PC-3 (cell line): Measurements from ENCODE around the gene DKK1. TPM values are rescaled to one million over a fixed set of nuclear protein-coding genes. Genes with fewer than 3 reads are reported as not detected.

ENCODE experiments used
- ATAC-seq: fragments of 200-7000 bp; cut with Tn5 transposase; 2 replicates; pipeline ENCODE4 v1.9.1; 2020; ENCODE audit warnings: mild to moderate bottlenecking, moderate library complexity
- BruUV-seq: library from RNA; stranded (reverse); fragments of 400-500 nt; replicated peaks from 2 replicates; lab custom pipeline; 2021; lab: Mats Ljungman, UMichigan
- CTCF ChIA-PET: fragments of 300-600 bp; sonication (Branson Sonifier 250); formaldehyde crosslinking; loops from one replicate; lab custom pipeline; 2022; ENCODE audit warnings: antibody characterized with exemption; lab: Charles Lee
- POLR2A ChIA-PET: fragments of 300-600 bp; sonication (Branson Sonifier 250); formaldehyde crosslinking; loops from one replicate; lab custom pipeline; 2022; ENCODE audit warnings: antibody characterized with exemption; ENCODE audit not compliant: unreplicated experiment; lab: Charles Lee
- DNase-seq: peaks from one replicate; pipeline ENCODE4 v3.0.0-alpha.2; 2015
- H2AFZ ChIP-seq: fragments of 300-600 bp; sonication (generic); 2 replicates; pipeline ENCODE4 v1.6.0; 2016; ENCODE audit warnings: antibody characterized with exemption, low read length
- H3F3A ChIP-seq: fragments of 300-600 bp; sonication (generic); one replicate; pipeline ENCODE4 v1.6.0; 2017; ENCODE audit warnings: antibody characterized with exemption, low read length, control low read depth, mild to moderate bottlenecking; ENCODE audit not compliant: unreplicated experiment
- H3K27ac ChIP-seq: fragments of 300-600 bp; sonication (generic); 2 replicates; pipeline ENCODE4 v1.5.1; 2016; ENCODE audit warnings: mild to moderate bottlenecking, low read length
- H3K27me3 ChIP-seq: fragments of 300-600 bp; sonication (generic); 2 replicates; pipeline ENCODE4 v1.6.1; 2016; ENCODE audit warnings: low read length, mixed read lengths
- H3K36me3 ChIP-seq: fragments of 300-600 bp; sonication (generic); 2 replicates; pipeline ENCODE4 v1.6.1; 2016; ENCODE audit warnings: low read depth, mixed run types, low read length, mixed read lengths
- H3K4me1 ChIP-seq: fragments of 300-600 bp; sonication (generic); 2 replicates; pipeline ENCODE4 v1.5.1; 2016; ENCODE audit warnings: low read length; ENCODE audit not compliant: insufficient read depth
- H3K4me2 ChIP-seq: fragments of 300-600 bp; sonication (generic); 2 replicates; pipeline ENCODE4 v1.6.0; 2016; ENCODE audit warnings: low read length
- H3K4me3 ChIP-seq: fragments of 300-600 bp; sonication (generic); 2 replicates; pipeline ENCODE4 v1.5.1; 2016; ENCODE audit warnings: mild to moderate bottlenecking, low read length, mixed read lengths
- H3K79me2 ChIP-seq: fragments of 300-600 bp; sonication (generic); 2 replicates; pipeline ENCODE4 v1.6.1; 2017; ENCODE audit warnings: low read length, mixed read lengths
- H3K9ac ChIP-seq: fragments of 300-600 bp; sonication (generic); 2 replicates; pipeline ENCODE4 v1.6.0; 2016; ENCODE audit warnings: mild to moderate bottlenecking, low read length
- H3K9me2 ChIP-seq: fragments of 300-600 bp; sonication (generic); replicated peaks from 2 replicates; pipeline ENCODE4 v1.6.1; 2016; ENCODE audit warnings: mixed run types, low read length, mixed read lengths
- H3K9me3 ChIP-seq: fragments of 300-600 bp; sonication (generic); 2 replicates; pipeline ENCODE4 v1.6.1; 2016; ENCODE audit warnings: low read length, mixed read lengths
- H4K20me1 ChIP-seq: fragments of 300-600 bp; sonication (generic); 2 replicates; pipeline ENCODE4 v1.6.1; 2016; ENCODE audit warnings: low read length, mixed read lengths
- EZH2 ChIP-seq: fragments of 300-600 bp; sonication (generic); IDR thresholded peaks from one replicate; pipeline ENCODE4 v1.6.1; 2017; ENCODE audit warnings: antibody characterized with exemption, mild to moderate bottlenecking, low read length; ENCODE audit not compliant: unreplicated experiment
- EZH2phosphoT487 ChIP-seq: fragments of 300-600 bp; sonication (generic); IDR thresholded peaks from 2 replicates; pipeline ENCODE4 v1.6.1; 2018; ENCODE audit warnings: mild to moderate bottlenecking, antibody characterized with exemption, low read length, borderline replicate concordance
- intact Hi-C: fragments of 100-400 bp; cut with micrococcal nuclease; formaldehyde crosslinking; loops from 2 replicates; pipeline ENCODE4 v1.9.0; 2023
- total RNA-seq: library from RNA; depleted of rRNA; stranded (reverse); fragments of >200 nt; gene quantifications from 2 replicates; pipeline ENCODE4 v1.2.3, GENCODE V29; 2014
- TF ChIP-seq, protein P1 (sequence below): fragments of 300-600 bp; sonication (generic); conservative IDR thresholded peaks from 2 replicates; pipeline ENCODE4 v1.5.1; 2017; ENCODE audit warnings: antibody characterized with exemption, low read depth, mild to moderate bottlenecking, low read length

The DKK1 gene
- total RNA-seq, 1 experiment from 2014 or later = 1,592 TPM

DNA sequence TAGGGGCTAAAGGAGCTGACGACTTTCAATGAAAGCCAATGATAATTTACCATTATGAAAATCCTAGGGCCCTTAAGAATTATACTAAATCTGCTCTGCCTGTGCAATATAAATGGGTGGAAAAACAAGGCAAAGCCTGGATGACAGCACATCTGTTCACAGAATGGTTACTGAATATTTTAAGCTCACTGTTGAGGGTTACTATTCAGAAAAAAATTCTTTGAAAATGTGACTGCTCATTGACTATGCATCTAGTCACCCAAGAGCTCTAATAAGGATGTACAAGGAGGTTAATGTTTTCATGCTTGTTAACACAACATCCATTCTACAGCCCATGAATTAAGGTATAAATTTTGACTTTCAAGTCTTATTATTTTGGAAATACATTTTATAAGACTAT lies 8.9 kb downstream of the DKK1 start:
- ATAC-seq (no peak), DNase-seq (no peak)
- intact Hi-C loops = no loop called here
- Histone ChIP-seq H3K4me1 (peaks cover 33% of the 10 kb centered on the region), H3K9ac (no peak overlapping the region), H4K20me1 (no peaks in the 10 kb centered on the region), H3K4me2 (no peak overlapping the region), H2AFZ (no peak overlapping the region), H3K27ac (no peak overlapping the region), H3K9me2 (no peaks in the 10 kb centered on the region), H3K79me2 (peaks cover 19% of the 10 kb centered on the region), H3K4me3 (no peak overlapping the region), H3K9me3 (no peaks in the 10 kb centered on the region), H3K27me3 (no peaks in the 10 kb centered on the region), H3K36me3 (peaks cover 13% of the 10 kb centered on the region), H3F3A (peaks cover 20% of the 10 kb centered on the region)
- CTCF ChIA-PET = no interaction called here
- TF ChIP-seq EZH2phosphoT487 = no peak
- TF ChIP-seq, protein P1, sequence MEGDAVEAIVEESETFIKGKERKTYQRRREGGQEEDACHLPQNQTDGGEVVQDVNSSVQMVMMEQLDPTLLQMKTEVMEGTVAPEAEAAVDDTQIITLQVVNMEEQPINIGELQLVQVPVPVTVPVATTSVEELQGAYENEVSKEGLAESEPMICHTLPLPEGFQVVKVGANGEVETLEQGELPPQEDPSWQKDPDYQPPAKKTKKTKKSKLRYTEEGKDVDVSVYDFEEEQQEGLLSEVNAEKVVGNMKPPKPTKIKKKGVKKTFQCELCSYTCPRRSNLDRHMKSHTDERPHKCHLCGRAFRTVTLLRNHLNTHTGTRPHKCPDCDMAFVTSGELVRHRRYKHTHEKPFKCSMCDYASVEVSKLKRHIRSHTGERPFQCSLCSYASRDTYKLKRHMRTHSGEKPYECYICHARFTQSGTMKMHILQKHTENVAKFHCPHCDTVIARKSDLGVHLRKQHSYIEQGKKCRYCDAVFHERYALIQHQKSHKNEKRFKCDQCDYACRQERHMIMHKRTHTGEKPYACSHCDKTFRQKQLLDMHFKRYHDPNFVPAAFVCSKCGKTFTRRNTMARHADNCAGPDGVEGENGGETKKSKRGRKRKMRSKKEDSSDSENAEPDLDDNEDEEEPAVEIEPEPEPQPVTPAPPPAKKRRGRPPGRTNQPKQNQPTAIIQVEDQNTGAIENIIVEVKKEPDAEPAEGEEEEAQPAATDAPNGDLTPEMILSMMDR = no peak
- no peak for TF ChIP-seq EZH2
- POLR2A ChIA-PET = no interaction called here
- no TSS peak for BruUV-seq

DNA sequence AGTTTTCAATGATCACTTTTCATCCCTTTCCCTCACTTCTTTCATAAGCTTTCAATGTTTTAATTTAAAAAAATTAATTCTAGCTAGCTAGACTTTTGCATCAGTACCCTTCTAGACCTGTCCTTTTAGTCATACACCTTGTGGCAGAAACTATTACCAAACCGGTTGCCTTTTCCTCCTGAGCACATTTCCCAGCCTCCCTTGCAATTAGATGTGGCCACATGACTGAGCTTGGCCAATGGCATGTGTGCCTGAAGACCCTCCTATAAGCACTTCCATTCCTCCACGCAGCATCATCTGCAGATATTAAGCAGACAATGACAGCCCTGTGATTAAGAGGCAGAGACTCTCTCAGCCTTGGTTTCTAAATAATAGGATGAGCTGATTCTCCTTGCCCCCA lies 12.3 kb downstream of the DKK1 start:
- no peaks in the 10 kb centered on the region for H3F3A ChIP-seq
- ATAC-seq (peak; percentile 7; the same call in 1 of the 2 replicates), DNase-seq (peak; percentile 40)
- TF ChIP-seq EZH2 (no peak), EZH2phosphoT487 (no peak)
- TF ChIP-seq, protein P1 = no peak
- H3K4me2 ChIP-seq = no peak overlapping the region
- H3K4me3 ChIP-seq = no peak overlapping the region
- H3K9me3 ChIP-seq = no peaks in the 10 kb centered on the region
- no peaks in the 10 kb centered on the region for H3K27me3 ChIP-seq
- no peaks in the 10 kb centered on the region; the same call in 1 of the 2 replicates for H3K36me3 ChIP-seq
- ChIA-PET CTCF (no interaction called here), POLR2A (no interaction called here)
- H3K27ac ChIP-seq = no peak overlapping the region
- no TSS peak for BruUV-seq
- H4K20me1 ChIP-seq = no peaks in the 10 kb centered on the region
- H3K4me1 ChIP-seq = peaks cover 15% of the 10 kb centered on the region
- no peak overlapping the region for H3K9ac ChIP-seq
- intact Hi-C loops = no loop called here
- no peaks in the 10 kb centered on the region for H3K9me2 ChIP-seq
- H2AFZ ChIP-seq = peak overlapping the region; percentile 17; the same call in 1 of the 2 replicates
- H3K79me2 ChIP-seq = no peaks in the 10 kb centered on the region

DNA sequence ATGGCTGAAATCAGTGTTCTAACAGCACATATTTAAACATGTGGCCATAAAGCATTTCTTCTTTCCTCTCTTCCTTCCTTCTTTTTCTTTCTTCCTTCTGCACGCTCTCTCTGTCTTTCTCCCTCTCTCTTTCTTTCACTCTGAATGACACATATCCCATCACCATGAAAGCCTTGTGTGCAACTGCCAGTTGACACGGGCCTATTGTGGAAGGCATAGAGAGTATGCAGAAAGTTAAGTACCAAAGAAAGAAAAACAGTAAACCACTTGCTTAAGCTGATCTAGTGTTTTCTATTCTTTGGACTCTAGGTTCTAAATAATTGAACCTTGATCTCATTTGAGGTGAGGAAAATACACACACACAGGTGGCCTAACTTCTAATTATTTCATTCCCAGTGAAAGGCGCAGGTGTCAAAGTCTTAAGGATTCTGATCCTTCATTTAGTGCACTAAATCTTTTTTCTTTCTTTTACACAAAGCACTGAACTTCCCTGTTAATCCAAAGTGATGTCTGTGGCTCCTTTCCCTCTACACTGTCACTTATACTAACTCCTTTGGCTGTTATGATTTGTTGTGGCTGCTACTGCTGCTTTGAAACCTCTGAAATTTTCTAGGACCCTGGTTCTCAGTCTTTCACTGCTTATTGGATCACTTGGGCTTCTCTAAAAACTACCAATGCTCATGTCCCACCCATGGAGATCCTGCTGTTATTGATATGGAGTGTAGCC lies 17.7 kb downstream of the DKK1 start:
- intact Hi-C loops = loop anchor here (5.0 kb wide), 1 partner anchor 156 kb away; no protein-coding TSS in a partner anchor
- Histone ChIP-seq H3K27ac (peak overlapping the region; percentile 74), H3K4me3 (no peak overlapping the region), H4K20me1 (no peaks in the 10 kb centered on the region), H3K36me3 (no peaks in the 10 kb centered on the region), H3K9me3 (no peaks in the 10 kb centered on the region), H3K27me3 (no peaks in the 10 kb centered on the region), H3K4me1 (peaks cover 55% of the 10 kb centered on the region), H3K79me2 (no peaks in the 10 kb centered on the region), H3K9me2 (no peaks in the 10 kb centered on the region), H3K9ac (no peak overlapping the region), H3K4me2 (no peak overlapping the region), H2AFZ (peak overlapping the region; percentile 25), H3F3A (peaks cover 20% of the 10 kb centered on the region)
- ChIA-PET POLR2A (interaction anchor here (0.7 kb wide), 1 partner anchor 122 kb away, joined by 25 read pairs; no protein-coding TSS in a partner anchor), CTCF (no interaction called here)
- TF ChIP-seq, protein P1 = no peak
- TF ChIP-seq EZH2 = no peak
- no peak for TF ChIP-seq EZH2phosphoT487
- DNase-seq (no peak), ATAC-seq (no peak)
- BruUV-seq = no TSS peak
